ENCODE data around the gene ARHGEF12.

ARHGEF12 gene

GRCh38 chr11:120520091-120520822 is 184.0 kb downstream of the ARHGEF12 start:
- no peak for DNase-seq (ENCODE audit: low read depth)

- no peak for DNase-seq (ENCODE audit: low read depth)
These were observed 185.0 kb downstream of the ARHGEF12 start for GRCh38 chr11:120521176-120521575.

GRCh38 chr11:120522021-120522420 is 185.8 kb downstream of the ARHGEF12 start:
- no peak for DNase-seq (ENCODE audit: low read depth)

- DNase-seq (ENCODE audit: low read depth) = no peak
These were observed 186.5 kb downstream of the ARHGEF12 start for GRCh38 chr11:120522736-120523135.

GRCh38 chr11:120523196-120523595 is 187.0 kb downstream of the ARHGEF12 start:
- DNase-seq (ENCODE audit: low read depth) = no peak

GRCh38 chr11:120524536-120525085 is 188.4 kb downstream of the ARHGEF12 start:
- no peak for DNase-seq (ENCODE audit: low read depth)

GRCh38 chr11:120525261-120526171 is 189.3 kb downstream of the ARHGEF12 start:
- DNase-seq (ENCODE audit: low read depth) = no peak

- no peak for DNase-seq (ENCODE audit: low read depth)
These were observed 190.0 kb downstream of the ARHGEF12 start for GRCh38 chr11:120526241-120526640.

GRCh38 chr11:120527111-120527761 is 191.0 kb downstream of the ARHGEF12 start:
- DNase-seq (ENCODE audit: low read depth) = no peak

GRCh38 chr11:120528749-120529148 is 192.5 kb downstream of the ARHGEF12 start:
- no peak for DNase-seq (ENCODE audit: low read depth)

- DNase-seq (ENCODE audit: low read depth) = no peak
These were observed 193.0 kb downstream of the ARHGEF12 start for GRCh38 chr11:120529214-120529613.

GRCh38 chr11:120529911-120530310 is 193.7 kb downstream of the ARHGEF12 start:
- no peak for DNase-seq (ENCODE audit: low read depth)

GRCh38 chr11:120532082-120532831 is 196.0 kb downstream of the ARHGEF12 start:
- DNase-seq (ENCODE audit: low read depth) = peak; percentile 37

GRCh38 chr11:120532832-120533196 is 196.6 kb downstream of the ARHGEF12 start:
- DNase-seq (ENCODE audit: low read depth) = peak; percentile 26

GRCh38 chr11:120536091-120536796 is 200.0 kb downstream of the ARHGEF12 start:
- no peak for DNase-seq (ENCODE audit: low read depth)

GRCh38 chr11:120536797-120537169 is 200.6 kb downstream of the ARHGEF12 start:
- DNase-seq (ENCODE audit: low read depth) = no peak

GRCh38 chr11:120537996-120538395 is 201.8 kb downstream of the ARHGEF12 start:
- DNase-seq (ENCODE audit: low read depth) = no peak

GRCh38 chr11:120538707-120539106 is 202.5 kb downstream of the ARHGEF12 start:
- DNase-seq (ENCODE audit: low read depth) = no peak

All from GM04503 (cell line).